Measurements from ENCODE around the gene CHL1. TPM values are rescaled to one million over a fixed set of nuclear protein-coding genes. Genes with fewer than 3 reads are reported as not detected.

Gene CHL1
- total RNA-seq, 1 donor from 2014 or later = 35.5 TPM

DNA sequence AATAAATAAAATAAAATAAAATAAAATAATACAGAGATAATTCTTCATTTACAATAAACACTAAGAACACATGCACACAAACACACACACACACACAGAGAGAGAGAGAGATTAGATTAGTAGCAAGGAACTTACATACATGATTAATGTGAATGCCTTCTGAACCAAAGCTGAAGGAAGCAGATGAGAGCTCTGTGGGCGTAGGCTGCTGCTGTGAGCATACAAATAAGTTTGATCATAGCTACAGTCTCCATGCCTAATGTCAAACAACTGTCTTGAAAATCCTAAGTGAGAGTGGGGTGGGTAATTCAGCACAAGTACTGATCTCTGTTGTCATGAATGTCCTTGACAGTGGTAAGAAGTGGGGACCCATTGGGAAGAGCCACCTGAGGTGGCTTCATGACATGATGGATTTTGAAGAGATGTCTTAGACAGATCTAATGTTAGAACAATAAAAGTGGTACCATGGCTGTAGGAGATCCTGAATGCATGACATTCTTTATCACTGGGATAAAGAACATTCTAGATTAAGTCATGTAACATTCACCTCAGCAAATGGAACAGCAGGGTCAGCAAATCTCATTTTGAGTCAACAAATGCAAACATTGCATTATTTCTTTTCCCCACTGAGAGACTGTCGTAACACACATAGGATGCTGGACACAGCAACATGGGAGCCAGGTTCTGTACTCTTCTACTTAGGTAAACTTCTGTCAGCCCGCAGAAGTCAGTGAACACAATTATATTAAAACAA, 46.2 kb downstream of the CHL1 start:
- peaks cover 3% of the 10 kb centered on the region for H3K9me3 Mint-ChIP-seq (ENCODE audit: unreplicated experiment)

DNA sequence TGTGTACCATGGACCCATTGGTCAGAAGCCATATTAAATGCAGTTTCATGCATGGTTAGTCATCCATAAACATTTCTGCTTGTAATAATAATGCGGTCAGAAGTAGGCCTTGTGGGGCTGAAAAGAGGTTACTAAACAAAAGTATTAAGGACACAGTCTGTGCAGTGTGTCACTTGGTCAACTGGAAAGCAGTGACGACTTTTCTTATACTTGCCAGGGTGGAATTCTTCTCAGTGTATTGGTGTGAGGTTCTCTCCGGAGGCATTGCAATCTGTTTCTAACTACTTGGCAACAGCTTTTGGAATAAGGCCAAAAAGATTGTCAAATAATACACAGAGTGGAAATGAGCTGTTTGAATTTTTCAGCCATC, 46.8 kb downstream of the CHL1 start:
- H3K36me3 Mint-ChIP-seq (ENCODE audit: unreplicated experiment) = no peaks in the 10 kb centered on the region
- H3K27ac Mint-ChIP-seq (ENCODE audit: unreplicated experiment) = no peak overlapping the region
- H3K9me3 Mint-ChIP-seq (ENCODE audit: unreplicated experiment) = peaks cover 3% of the 10 kb centered on the region
- DNase-seq = no peak
- TF ChIP-seq, protein P1, sequence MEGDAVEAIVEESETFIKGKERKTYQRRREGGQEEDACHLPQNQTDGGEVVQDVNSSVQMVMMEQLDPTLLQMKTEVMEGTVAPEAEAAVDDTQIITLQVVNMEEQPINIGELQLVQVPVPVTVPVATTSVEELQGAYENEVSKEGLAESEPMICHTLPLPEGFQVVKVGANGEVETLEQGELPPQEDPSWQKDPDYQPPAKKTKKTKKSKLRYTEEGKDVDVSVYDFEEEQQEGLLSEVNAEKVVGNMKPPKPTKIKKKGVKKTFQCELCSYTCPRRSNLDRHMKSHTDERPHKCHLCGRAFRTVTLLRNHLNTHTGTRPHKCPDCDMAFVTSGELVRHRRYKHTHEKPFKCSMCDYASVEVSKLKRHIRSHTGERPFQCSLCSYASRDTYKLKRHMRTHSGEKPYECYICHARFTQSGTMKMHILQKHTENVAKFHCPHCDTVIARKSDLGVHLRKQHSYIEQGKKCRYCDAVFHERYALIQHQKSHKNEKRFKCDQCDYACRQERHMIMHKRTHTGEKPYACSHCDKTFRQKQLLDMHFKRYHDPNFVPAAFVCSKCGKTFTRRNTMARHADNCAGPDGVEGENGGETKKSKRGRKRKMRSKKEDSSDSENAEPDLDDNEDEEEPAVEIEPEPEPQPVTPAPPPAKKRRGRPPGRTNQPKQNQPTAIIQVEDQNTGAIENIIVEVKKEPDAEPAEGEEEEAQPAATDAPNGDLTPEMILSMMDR (IDR thresholded peaks at IDR 0.05; ENCODE audit: partially characterized antibody, unreplicated experiment) = no peak
- no peaks in the 10 kb centered on the region for H3K4me1 Mint-ChIP-seq (ENCODE audit: low read depth, unreplicated experiment)
- H3K4me3 Mint-ChIP-seq (ENCODE audit: unreplicated experiment) = no peak overlapping the region
- H3K27me3 Mint-ChIP-seq (ENCODE audit: unreplicated experiment) = peaks cover 2% of the 10 kb centered on the region

More for the DNA sequence above, 46.2 kb downstream of the CHL1 start:
- no peaks in the 10 kb centered on the region for H3K4me1 Mint-ChIP-seq (ENCODE audit: low read depth, unreplicated experiment)
- TF ChIP-seq, protein P1 (IDR thresholded peaks at IDR 0.05; ENCODE audit: partially characterized antibody, unreplicated experiment) = no peak
- no peak overlapping the region for H3K27ac Mint-ChIP-seq (ENCODE audit: unreplicated experiment)
- no peak overlapping the region for H3K4me3 Mint-ChIP-seq (ENCODE audit: unreplicated experiment)
- no peaks in the 10 kb centered on the region for H3K36me3 Mint-ChIP-seq (ENCODE audit: unreplicated experiment)
- H3K27me3 Mint-ChIP-seq (ENCODE audit: unreplicated experiment) = peaks cover 2% of the 10 kb centered on the region
- no peak for DNase-seq

DNA sequence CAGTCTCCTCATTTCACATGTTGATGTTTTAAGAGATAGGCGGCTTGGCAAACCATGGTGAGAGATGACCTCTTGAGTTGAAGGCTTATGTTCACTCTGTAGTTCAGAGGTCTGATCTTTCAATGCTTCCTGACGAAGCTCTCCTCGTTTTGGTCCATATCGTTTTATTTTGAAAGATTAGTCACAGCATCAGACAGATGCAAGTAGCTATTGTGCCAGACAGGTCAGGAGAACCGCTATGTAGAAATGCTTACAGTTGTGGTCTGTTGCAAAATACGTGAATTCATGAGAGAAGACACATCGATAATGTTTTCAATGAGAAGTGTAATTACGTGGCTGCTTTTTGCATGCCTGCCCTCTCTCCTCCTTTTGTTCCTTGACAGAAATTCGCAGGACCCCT, 47.5 kb downstream of the CHL1 start:
- H3K27ac Mint-ChIP-seq (ENCODE audit: unreplicated experiment) = no peak overlapping the region
- DNase-seq = no peak
- TF ChIP-seq, protein P1 (IDR thresholded peaks at IDR 0.05; ENCODE audit: partially characterized antibody, unreplicated experiment) = no peak
- no peaks in the 10 kb centered on the region for H3K36me3 Mint-ChIP-seq (ENCODE audit: unreplicated experiment)
- H3K4me3 Mint-ChIP-seq (ENCODE audit: unreplicated experiment) = no peak overlapping the region
- peaks cover 2% of the 10 kb centered on the region for H3K27me3 Mint-ChIP-seq (ENCODE audit: unreplicated experiment)
- H3K9me3 Mint-ChIP-seq (ENCODE audit: unreplicated experiment) = peaks cover 3% of the 10 kb centered on the region
- H3K4me1 Mint-ChIP-seq (ENCODE audit: low read depth, unreplicated experiment) = no peaks in the 10 kb centered on the region

DNA sequence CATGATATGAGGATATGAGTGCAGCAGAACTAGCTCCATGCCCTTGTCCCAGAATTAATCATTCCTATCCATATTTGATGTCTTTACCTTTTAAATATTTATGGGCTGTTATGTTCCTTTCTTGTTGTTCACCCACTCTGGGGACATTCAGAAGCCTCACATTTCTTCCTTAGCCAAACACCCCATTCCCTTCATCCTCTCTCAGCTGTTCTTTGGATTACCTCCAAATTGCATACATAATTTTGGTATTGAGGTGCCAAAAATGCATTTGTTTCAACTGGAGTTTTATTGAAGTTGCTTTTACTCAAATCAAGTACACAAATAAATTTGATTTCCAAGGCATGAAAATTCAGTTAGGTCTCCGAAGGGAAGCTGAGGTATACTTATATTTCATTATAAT, 51.4 kb downstream of the CHL1 start:
- Mint-ChIP-seq H3K36me3 (ENCODE audit: unreplicated experiment) (no peaks in the 10 kb centered on the region), H3K4me1 (ENCODE audit: low read depth, unreplicated experiment) (no peaks in the 10 kb centered on the region), H3K27me3 (ENCODE audit: unreplicated experiment) (peaks cover 2% of the 10 kb centered on the region), H3K4me3 (ENCODE audit: unreplicated experiment) (no peak overlapping the region), H3K27ac (ENCODE audit: unreplicated experiment) (no peak overlapping the region), H3K9me3 (ENCODE audit: unreplicated experiment) (no peaks in the 10 kb centered on the region)
- TF ChIP-seq, protein P1 (IDR thresholded peaks at IDR 0.05; ENCODE audit: partially characterized antibody, unreplicated experiment) = no peak
- no peak for DNase-seq

DNA sequence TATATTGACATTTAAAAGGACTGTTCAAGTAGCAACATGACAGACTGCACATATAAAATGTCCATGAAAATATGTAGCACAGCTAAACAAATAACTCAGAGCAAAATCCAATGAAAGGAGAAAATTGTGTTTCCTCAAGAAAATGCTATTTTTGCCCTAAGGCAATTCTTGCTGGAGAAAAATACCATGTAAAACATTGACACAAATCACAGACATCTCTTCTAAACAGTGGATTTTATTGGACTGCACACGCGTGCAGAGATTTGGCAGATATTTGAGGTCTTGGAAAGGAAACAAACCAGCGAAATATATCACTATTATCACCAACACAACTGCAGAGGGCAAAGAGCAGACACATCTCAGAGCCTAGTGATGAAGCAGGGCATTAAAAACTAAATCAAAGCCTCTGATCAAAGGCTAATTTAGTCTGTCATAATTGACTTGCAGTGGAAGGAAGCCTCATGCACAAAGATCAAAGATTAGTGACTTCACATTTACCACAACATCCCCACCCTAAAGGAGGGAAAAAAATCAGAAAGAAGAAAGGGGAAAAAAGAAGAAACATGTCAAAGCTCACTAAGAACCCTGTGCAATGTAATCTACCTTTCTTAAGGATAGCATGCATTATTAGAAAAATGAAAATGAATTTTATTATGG, 52.4 kb downstream of the CHL1 start:
- no peaks in the 10 kb centered on the region for H3K9me3 Mint-ChIP-seq (ENCODE audit: unreplicated experiment)
- DNase-seq = no peak
- H3K36me3 Mint-ChIP-seq (ENCODE audit: unreplicated experiment) = no peaks in the 10 kb centered on the region

More for the DNA sequence above, 52.4 kb downstream of the CHL1 start:
- peaks cover under 1% of the 10 kb centered on the region for H3K27me3 Mint-ChIP-seq (ENCODE audit: unreplicated experiment)
- H3K4me3 Mint-ChIP-seq (ENCODE audit: unreplicated experiment) = no peak overlapping the region
- TF ChIP-seq, protein P1 (IDR thresholded peaks at IDR 0.05; ENCODE audit: partially characterized antibody, unreplicated experiment) = no peak
- no peak overlapping the region for H3K27ac Mint-ChIP-seq (ENCODE audit: unreplicated experiment)
- no peaks in the 10 kb centered on the region for H3K4me1 Mint-ChIP-seq (ENCODE audit: low read depth, unreplicated experiment)

All from glutamatergic neuron (in vitro differentiated cells).